Measurements from ENCODE around the gene ZNF652. TPM values are rescaled to one million over a fixed set of nuclear protein-coding genes. Genes with fewer than 3 reads are reported as not detected.

The ZNF652 gene
- total RNA-seq, 1 experiment from 2014 or later, result 32.1 TPM

GRCh38 chr17:49386373-49386772, 24.3 kb upstream of the ZNF652 start:
- H3K36me3 ChIP-seq (ENCODE audit: insufficient read depth, low read length, poor library complexity, severe bottlenecking), result no peaks in the 10 kb centered on the region
- H3K4me3 ChIP-seq (ENCODE audit: low read depth, low read length, poor library complexity, severe bottlenecking), result no peak overlapping the region
- POLR2A ChIA-PET (ENCODE audit: low non-redundant PET), result no interaction called here
- H3K27ac ChIP-seq (ENCODE audit: low read depth, low read length, poor library complexity, severe bottlenecking), result no peak overlapping the region
- H3K27me3 ChIP-seq (replicated peaks; ENCODE audit: insufficient read depth, low read depth, low read length, poor library complexity), result no peaks in the 10 kb centered on the region
- intact Hi-C loops (cut with micrococcal nuclease; ENCODE audit: unreplicated experiment), result no loop called here
- no TSS peak for BruUV-seq (replicated peaks)
- TF ChIP-seq EZH2 (IDR thresholded peaks at IDR 0.05; ENCODE audit: borderline replicate concordance, low read depth, low read length, poor library complexity, severe bottlenecking) (no peak), CTCF (conservative IDR thresholded peaks at IDR 0.05; ENCODE audit: low read depth, low read length) (no peak)
- H3K9me3 ChIP-seq (ENCODE audit: low read depth, low read length, poor library complexity, severe bottlenecking), result no peaks in the 10 kb centered on the region
- CTCF ChIA-PET, result no interaction called here
- no peak for DNase-seq (ENCODE audit: low spot score)
- H3K4me1 ChIP-seq (ENCODE audit: insufficient read depth, low read length, poor library complexity, severe bottlenecking), result peaks cover 14% of the 10 kb centered on the region

- H3K27ac ChIP-seq (ENCODE audit: low read depth, low read length, poor library complexity, severe bottlenecking), result no peak overlapping the region
- DNase-seq (ENCODE audit: low spot score), result no peak
- no peaks in the 10 kb centered on the region for H3K27me3 ChIP-seq (replicated peaks; ENCODE audit: insufficient read depth, low read depth, low read length, poor library complexity)
- no peak overlapping the region for H3K4me3 ChIP-seq (ENCODE audit: low read depth, low read length, poor library complexity, severe bottlenecking)
- intact Hi-C loops (cut with micrococcal nuclease; ENCODE audit: unreplicated experiment), result no loop called here
- no peaks in the 10 kb centered on the region for H3K9me3 ChIP-seq (ENCODE audit: low read depth, low read length, poor library complexity, severe bottlenecking)
- ChIA-PET POLR2A (ENCODE audit: low non-redundant PET) (no interaction called here), CTCF (no interaction called here)
- no TSS peak for BruUV-seq (replicated peaks)
- TF ChIP-seq CTCF (conservative IDR thresholded peaks at IDR 0.05; ENCODE audit: low read depth, low read length) (no peak), EZH2 (IDR thresholded peaks at IDR 0.05; ENCODE audit: borderline replicate concordance, low read depth, low read length, poor library complexity, severe bottlenecking) (no peak)
- no peaks in the 10 kb centered on the region for H3K36me3 ChIP-seq (ENCODE audit: insufficient read depth, low read length, poor library complexity, severe bottlenecking)
- H3K4me1 ChIP-seq (ENCODE audit: insufficient read depth, low read length, poor library complexity, severe bottlenecking), result peaks cover 2% of the 10 kb centered on the region
These were observed 22.9 kb upstream of the ZNF652 start for GRCh38 chr17:49384951-49385350.

GRCh38 chr17:49383060-49383459, 21.0 kb upstream of the ZNF652 start:
- H3K9me3 ChIP-seq (ENCODE audit: low read depth, low read length, poor library complexity, severe bottlenecking), result no peaks in the 10 kb centered on the region
- ChIA-PET POLR2A (ENCODE audit: low non-redundant PET) (no interaction called here), CTCF (no interaction called here)
- no peaks in the 10 kb centered on the region for H3K36me3 ChIP-seq (ENCODE audit: insufficient read depth, low read length, poor library complexity, severe bottlenecking)
- H3K27me3 ChIP-seq (replicated peaks; ENCODE audit: insufficient read depth, low read depth, low read length, poor library complexity), result no peaks in the 10 kb centered on the region
- BruUV-seq (replicated peaks), result no TSS peak
- no peak overlapping the region for H3K27ac ChIP-seq (ENCODE audit: low read depth, low read length, poor library complexity, severe bottlenecking)
- no peaks in the 10 kb centered on the region for H3K4me1 ChIP-seq (ENCODE audit: insufficient read depth, low read length, poor library complexity, severe bottlenecking)
- no peak for DNase-seq (ENCODE audit: low spot score)
- TF ChIP-seq CTCF (conservative IDR thresholded peaks at IDR 0.05; ENCODE audit: low read depth, low read length) (no peak), EZH2 (IDR thresholded peaks at IDR 0.05; ENCODE audit: borderline replicate concordance, low read depth, low read length, poor library complexity, severe bottlenecking) (no peak)
- no peak overlapping the region for H3K4me3 ChIP-seq (ENCODE audit: low read depth, low read length, poor library complexity, severe bottlenecking)
- intact Hi-C loops (cut with micrococcal nuclease; ENCODE audit: unreplicated experiment), result no loop called here
